GM18858 (cell line): Measurements from ENCODE around the gene CPSF3.
"Not testable (repeated sequence)": the region's sequence is repeated elsewhere in the genome, so short reads cannot be mapped to it uniquely, and the experiment has no call there.

ENCODE experiments used
- ATAC-seq: cut with Tn5 transposase; IDR thresholded peaks from one replicate; pipeline ENCODE4 v1.9.1; 2021; ENCODE audit not compliant: unreplicated experiment

The CPSF3 gene

GRCh38 chr2:9392898-9393765 is 30.3 kb upstream of the CPSF3 start:
- ATAC-seq, result no peak

GRCh38 chr2:9394816-9395215 is 28.6 kb upstream of the CPSF3 start:
- no peak for ATAC-seq

GRCh38 chr2:9397201-9397600 is 26.3 kb upstream of the CPSF3 start:
- no peak for ATAC-seq

- ATAC-seq, result not testable (repeated sequence)
Observed at GRCh38 chr2:9398251-9398650, 25.2 kb upstream of the CPSF3 start.

GRCh38 chr2:9398881-9399780 is 24.3 kb upstream of the CPSF3 start:
- ATAC-seq, result no peak

- no peak for ATAC-seq
Observed at GRCh38 chr2:9400268-9401058, 23.0 kb upstream of the CPSF3 start.

- ATAC-seq, result no peak
Observed at GRCh38 chr2:9401059-9401547, 22.4 kb upstream of the CPSF3 start.

- no peak for ATAC-seq
Observed at GRCh38 chr2:9401646-9402371, 21.6 kb upstream of the CPSF3 start.

GRCh38 chr2:9403924-9404323 is 19.5 kb upstream of the CPSF3 start:
- ATAC-seq, result no peak

- no peak for ATAC-seq
Observed at GRCh38 chr2:9404451-9404850, 19.0 kb upstream of the CPSF3 start.

GRCh38 chr2:9405636-9406035 is 17.8 kb upstream of the CPSF3 start:
- no peak for ATAC-seq

GRCh38 chr2:9406529-9407362 is 16.7 kb upstream of the CPSF3 start:
- ATAC-seq, result no peak

- ATAC-seq, result no peak
Observed at GRCh38 chr2:9407363-9407811, 16.1 kb upstream of the CPSF3 start.

GRCh38 chr2:9408641-9409151 is 14.8 kb upstream of the CPSF3 start:
- no peak for ATAC-seq

- no peak for ATAC-seq
Observed at GRCh38 chr2:9410108-9410507, 13.3 kb upstream of the CPSF3 start.

GRCh38 chr2:9412781-9413180 is 10.7 kb upstream of the CPSF3 start:
- no peak for ATAC-seq

- no peak for ATAC-seq
Observed at GRCh38 chr2:9415516-9416169, 7.8 kb upstream of the CPSF3 start.

- ATAC-seq, result no peak
Observed at GRCh38 chr2:9416267-9416961, 7.0 kb upstream of the CPSF3 start.
